ENCODE results near the gene NUP93.

NUP93 gene

DNA sequence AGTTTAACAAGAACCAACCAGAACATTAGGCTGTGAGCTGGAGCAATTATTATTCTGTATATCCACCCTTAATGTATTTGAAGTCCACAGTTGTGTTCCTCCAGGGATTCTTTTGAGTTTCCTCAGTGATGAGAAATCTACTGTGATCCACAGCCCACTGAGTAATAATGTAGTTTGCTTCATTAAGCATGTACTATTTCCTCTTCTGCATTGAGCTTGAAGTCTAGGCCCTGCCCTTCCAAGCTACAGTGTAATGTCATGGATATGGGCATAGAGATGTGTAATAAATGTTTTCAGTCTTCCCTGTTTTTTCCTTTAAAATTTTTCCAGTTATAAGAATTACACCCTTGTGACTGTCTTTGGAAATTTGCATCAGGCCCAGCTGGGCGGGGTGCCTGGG lies 98.7 kb downstream of the NUP93 start:
- H3K27ac Mint-ChIP-seq: no peak overlapping the region
- H3K4me3 Mint-ChIP-seq: no peak overlapping the region
- no peaks in the 10 kb centered on the region for H3K9me3 Mint-ChIP-seq
- no peak for ATAC-seq
- peaks cover 80% of the 10 kb centered on the region for H3K36me3 Mint-ChIP-seq
- peaks cover 6% of the 10 kb centered on the region for H3K4me1 Mint-ChIP-seq
- no peak for DNase-seq (ENCODE audit: low spot score in 2 of 2)

DNA sequence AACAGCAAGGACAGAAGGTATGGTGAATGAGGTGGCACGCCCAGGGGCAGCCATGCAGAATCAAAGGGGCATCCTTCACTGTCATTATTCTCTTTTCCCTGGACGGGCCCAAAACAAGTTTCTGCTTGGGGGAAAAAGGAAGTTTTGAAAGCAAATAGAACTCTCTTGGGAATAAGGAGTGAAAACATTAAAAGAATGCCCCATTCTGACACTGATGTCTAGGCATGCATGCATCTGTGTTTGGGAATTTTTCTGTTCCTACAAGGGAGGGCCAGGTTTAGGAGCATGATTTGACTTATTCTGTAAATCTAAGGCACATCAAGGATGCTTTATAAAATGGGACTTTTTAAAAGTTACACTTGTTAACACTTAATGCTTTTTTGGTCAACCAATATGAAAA lies 100.7 kb downstream of the NUP93 start:
- Mint-ChIP-seq H3K4me3 (no peak overlapping the region), H3K27ac (peak overlapping the region; percentile 53), H3K4me1 (peaks cover 6% of the 10 kb centered on the region), H3K9me3 (no peaks in the 10 kb centered on the region), H3K36me3 (peaks cover 80% of the 10 kb centered on the region)
- no peak for ATAC-seq
- no peak for DNase-seq (ENCODE audit: low spot score in 2 of 2)

DNA sequence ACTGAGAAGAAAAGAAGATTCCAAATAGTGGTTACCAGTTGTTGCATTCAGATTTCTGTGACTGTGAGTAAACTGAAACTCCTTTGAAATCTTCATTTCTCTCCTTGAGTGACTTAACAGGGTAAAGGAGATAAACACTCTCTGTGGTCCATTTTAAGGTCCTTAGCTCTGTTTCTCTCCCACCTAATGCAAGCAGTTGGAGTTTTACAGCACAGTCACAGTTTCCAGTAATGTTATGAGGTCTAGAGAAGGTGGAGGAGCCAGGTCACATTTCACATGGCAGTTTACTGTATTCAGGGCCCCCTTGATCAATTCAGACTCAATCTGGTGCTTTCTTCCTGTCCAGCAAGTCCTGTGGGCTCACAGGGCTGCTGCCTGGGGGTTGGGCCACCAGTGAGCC lies 102.8 kb downstream of the NUP93 start:
- H3K27ac Mint-ChIP-seq: peak overlapping the region; percentile 88
- H3K4me3 Mint-ChIP-seq: no peak overlapping the region
- peak; percentile 59 for ATAC-seq
- peaks cover 80% of the 10 kb centered on the region for H3K36me3 Mint-ChIP-seq
- DNase-seq (ENCODE audit: low spot score in 2 of 2): no peak
- peaks cover 6% of the 10 kb centered on the region for H3K4me1 Mint-ChIP-seq
- no peaks in the 10 kb centered on the region for H3K9me3 Mint-ChIP-seq

DNA sequence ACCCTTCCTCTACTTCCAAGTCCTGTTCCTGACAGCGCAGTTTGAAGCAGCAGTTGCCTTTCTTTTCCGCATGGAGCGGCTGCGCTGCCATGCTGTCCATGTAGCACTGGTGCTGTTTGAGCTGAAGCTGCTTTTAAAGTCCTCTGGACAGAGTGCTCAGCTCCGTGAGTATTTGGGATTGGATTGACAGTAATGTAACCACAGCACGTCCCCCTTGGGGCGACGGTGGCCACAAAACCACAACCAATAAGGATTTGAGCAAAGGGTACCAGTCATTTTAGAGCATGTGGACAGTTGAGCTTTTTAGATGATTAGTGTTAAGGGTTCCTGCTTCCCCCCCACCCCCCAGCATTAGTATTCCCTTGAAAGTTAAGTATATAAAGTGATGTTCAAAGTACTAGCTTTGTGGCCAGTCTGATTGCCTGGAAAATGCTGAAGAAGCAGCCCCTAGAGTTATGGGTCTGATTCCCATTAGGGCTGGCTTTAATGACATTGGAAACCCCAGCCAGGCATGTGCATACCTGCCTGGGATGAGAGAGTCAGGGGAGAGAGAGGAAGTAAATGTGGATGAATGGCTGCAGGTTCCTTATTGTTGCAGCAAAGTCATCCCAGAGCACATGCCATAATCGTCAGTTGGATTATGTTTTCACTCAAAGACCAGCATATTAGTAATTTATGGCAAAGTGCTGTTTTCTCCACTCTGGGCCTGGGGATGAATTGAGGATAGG lies 103.5 kb downstream of the NUP93 start:
- Mint-ChIP-seq H3K9me3 (no peaks in the 10 kb centered on the region), H3K36me3 (peaks cover 80% of the 10 kb centered on the region), H3K4me1 (peaks cover 6% of the 10 kb centered on the region), H3K4me3 (no peak overlapping the region), H3K27ac (peak overlapping the region; percentile 88)
- no peak for DNase-seq (ENCODE audit: low spot score in 2 of 2)
- peak; percentile 74 for ATAC-seq

DNA sequence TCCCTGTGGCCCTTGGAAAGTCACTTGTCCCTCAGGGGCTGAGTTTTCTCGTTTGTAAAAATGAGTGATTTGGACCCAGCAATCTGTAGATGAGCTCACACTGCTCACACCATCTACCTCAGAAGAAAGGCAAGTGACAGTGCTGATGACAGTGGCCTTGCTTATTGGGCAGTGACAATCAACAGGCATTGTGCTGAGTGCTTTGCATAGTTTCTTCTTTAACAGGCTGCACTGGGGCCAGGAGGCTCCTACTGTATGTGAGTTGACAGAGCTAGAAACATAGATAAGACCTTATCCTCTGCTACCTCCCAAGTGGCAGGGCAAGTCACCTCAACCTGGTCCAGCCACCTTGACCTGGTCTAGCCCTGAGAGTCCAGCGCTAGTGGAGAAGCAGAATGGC lies 105.4 kb downstream of the NUP93 start:
- DNase-seq (ENCODE audit: low spot score in 2 of 2): no peak
- ATAC-seq: no peak
- H3K4me1 Mint-ChIP-seq: peaks cover 6% of the 10 kb centered on the region
- no peaks in the 10 kb centered on the region for H3K9me3 Mint-ChIP-seq
- peak overlapping the region; percentile 0 for H3K27ac Mint-ChIP-seq
- H3K4me3 Mint-ChIP-seq: no peak overlapping the region
- peaks cover 90% of the 10 kb centered on the region for H3K36me3 Mint-ChIP-seq

DNA sequence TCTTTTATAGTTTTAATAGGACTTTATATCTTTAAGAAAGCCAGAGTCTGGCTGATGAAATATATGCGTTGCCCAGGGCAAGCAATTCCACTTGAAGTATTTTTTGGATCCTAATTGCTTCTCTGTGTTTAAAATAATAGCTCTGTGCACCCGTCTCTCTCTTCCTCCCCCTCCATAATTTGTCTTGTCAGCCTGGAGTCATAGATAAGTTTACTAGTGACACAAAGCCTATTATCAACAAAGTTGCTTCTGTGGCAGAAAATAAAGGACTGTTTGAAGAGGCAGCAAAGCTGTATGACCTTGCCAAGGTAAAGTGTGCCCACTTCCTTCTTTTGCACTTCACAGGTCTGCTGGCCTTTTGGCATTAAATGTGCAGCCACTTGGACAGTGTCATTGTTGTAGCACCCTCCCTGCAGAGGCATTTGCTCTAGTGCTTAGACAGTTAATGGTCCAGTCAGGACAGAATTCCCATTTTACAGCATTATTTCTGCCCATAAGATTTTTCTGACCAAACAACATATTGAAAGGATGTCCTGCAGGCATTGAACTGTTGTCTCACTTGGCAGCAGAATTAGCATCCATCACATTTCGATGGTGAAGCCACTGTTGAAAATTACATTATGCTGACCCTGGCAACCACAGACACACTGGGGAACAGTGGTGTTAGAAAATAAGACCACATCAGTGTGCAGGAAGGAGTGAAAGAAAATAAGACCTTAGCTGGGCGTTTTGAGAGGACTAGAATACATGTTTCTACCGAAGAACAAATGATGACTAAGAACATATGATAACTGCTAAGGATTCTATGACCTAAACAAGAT lies 106.7 kb downstream of the NUP93 start:
- no peak overlapping the region for H3K4me3 Mint-ChIP-seq
- peaks cover 97% of the 10 kb centered on the region for H3K36me3 Mint-ChIP-seq
- no peak for ATAC-seq
- H3K4me1 Mint-ChIP-seq: peaks cover 6% of the 10 kb centered on the region
- H3K9me3 Mint-ChIP-seq: no peaks in the 10 kb centered on the region
- H3K27ac Mint-ChIP-seq: peak overlapping the region; percentile 0
- no peak for DNase-seq (ENCODE audit: low spot score in 2 of 2)

DNA sequence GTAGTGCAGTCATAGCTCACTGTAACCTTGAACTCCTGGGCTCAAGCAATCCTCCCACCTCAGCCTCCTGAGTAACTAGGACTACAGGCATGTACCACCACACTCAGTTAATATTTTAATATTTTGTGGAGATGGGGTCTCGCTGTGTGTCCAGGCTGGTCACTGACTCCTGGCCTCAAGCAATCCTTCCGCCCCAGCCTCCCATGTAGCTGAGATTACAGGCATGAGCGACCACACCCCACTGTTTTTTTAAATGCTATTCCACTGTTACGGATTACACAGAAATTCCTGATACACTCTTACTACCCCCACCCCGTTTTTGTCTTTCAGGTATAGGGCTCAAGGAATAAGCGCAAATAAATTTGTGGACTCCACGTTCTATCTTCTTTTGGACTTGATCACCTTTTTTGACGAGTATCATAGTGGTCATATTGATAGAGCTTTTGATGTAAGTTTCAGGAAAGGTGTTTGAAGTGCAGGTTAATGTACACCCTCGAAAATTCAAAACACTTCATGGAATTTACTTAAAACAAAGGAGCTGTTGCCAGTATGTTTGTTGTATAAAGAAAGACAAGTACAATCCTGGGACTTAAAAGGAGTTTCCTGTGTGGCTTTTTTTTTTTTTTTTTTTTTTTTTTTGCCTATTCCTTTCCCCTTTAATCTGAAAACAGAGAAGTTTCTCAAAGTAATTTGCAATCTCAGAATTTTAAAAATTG lies 108.9 kb downstream of the NUP93 start:
- DNase-seq (ENCODE audit: low spot score in 2 of 2) (no peak), ATAC-seq (no peak)
- Mint-ChIP-seq H3K4me3 (no peak overlapping the region), H3K4me1 (no peaks in the 10 kb centered on the region), H3K36me3 (peaks cover 100% of the 10 kb centered on the region), H3K9me3 (no peaks in the 10 kb centered on the region), H3K27ac (no peak overlapping the region)

DNA sequence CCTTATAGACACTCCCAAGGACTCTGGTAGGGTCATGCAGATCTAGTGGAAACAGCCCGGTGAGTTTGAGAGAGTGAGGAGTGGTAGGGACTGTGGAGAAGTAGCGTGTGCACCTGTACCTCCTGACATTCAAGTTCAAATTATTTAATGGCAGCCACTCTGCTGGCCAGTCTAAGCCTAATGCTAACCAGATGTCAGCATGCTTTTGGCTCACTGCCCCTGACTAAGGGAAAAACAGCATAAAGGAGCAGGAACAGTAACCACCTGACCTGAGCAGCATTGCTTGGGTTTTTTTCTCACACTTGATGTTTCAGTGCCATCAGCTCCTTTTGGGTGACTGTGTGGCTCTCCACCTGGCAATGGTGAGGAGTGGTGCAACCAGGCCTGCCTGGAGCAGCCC lies 111.3 kb downstream of the NUP93 start:
- Mint-ChIP-seq H3K4me3 (no peak overlapping the region), H3K4me1 (no peaks in the 10 kb centered on the region), H3K9me3 (no peaks in the 10 kb centered on the region), H3K36me3 (peaks cover 100% of the 10 kb centered on the region), H3K27ac (peak overlapping the region; percentile 60)
- ATAC-seq (no peak), DNase-seq (ENCODE audit: low spot score in 2 of 2) (no peak)

DNA sequence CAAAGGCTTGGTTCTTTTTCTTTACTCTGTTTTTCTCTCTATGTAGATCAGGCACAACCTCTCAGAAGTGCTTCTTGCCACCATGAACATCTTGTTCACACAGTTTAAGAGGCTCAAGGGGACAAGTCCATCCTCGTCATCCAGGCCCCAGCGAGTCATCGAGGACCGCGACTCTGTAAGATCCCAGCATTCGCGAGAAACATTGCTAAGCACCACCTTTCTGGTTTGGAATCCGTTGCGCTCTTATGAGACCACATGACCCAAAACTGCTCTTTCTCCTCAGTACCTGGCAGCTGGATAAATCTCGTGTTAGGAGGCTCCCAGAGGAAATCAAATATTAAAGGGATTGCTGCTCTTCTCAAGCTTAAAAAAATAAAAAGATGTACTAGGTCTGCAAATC lies 111.7 kb downstream of the NUP93 start:
- Mint-ChIP-seq H3K27ac (peak overlapping the region; percentile 60), H3K4me1 (peaks cover under 1% of the 10 kb centered on the region), H3K4me3 (no peak overlapping the region), H3K36me3 (peaks cover 95% of the 10 kb centered on the region), H3K9me3 (no peaks in the 10 kb centered on the region)
- DNase-seq (ENCODE audit: low spot score in 2 of 2) (no peak), ATAC-seq (no peak)

DNA sequence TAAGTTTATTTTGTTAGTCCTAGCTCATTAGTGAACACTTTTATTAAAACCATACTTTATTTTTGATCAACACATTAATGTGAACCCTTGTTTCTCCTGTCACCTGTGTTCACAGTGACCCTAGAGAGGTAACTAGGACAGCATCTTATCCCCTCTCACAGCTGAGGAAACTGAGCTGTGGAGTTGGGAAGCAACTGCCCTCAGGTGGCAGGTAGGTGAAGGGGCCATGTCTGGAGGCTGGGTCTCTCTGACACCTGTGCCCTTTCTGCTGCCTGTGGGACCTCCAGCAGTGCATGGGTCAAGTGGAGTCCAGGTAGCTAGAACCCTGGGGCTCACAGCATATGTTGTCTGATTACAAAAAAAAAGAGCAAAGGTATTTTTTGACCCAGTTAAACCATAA lies 112.2 kb downstream of the NUP93 start:
- Mint-ChIP-seq H3K4me3 (no peak overlapping the region), H3K27ac (peak overlapping the region; percentile 60), H3K9me3 (no peaks in the 10 kb centered on the region), H3K4me1 (peaks cover 6% of the 10 kb centered on the region), H3K36me3 (peaks cover 91% of the 10 kb centered on the region)
- ATAC-seq (no peak), DNase-seq (ENCODE audit: low spot score in 2 of 2) (no peak)

DNA sequence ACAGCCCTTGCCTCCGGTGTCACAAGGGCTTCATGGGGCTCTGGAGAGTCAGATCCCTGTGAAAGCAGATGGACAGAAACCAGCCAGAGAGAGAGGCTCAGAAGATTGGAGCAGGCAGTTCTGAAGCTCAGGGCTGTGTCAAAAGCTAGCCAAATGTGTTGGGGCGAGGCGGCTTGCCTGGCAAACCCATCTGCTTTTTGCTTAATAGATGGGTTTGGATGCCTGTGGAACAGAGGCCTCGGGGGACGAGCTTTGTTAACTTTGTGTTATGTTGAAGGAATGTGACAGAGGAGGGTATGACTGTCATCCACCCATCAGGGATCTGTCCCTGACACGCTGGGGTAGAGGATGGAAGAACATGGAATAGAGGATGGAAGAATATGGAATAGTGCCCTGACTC lies 114.1 kb downstream of the NUP93 start:
- Mint-ChIP-seq H3K4me1 (peaks cover 18% of the 10 kb centered on the region), H3K4me3 (no peak overlapping the region), H3K36me3 (peaks cover 71% of the 10 kb centered on the region), H3K9me3 (no peaks in the 10 kb centered on the region), H3K27ac (peak overlapping the region; percentile 15)
- DNase-seq (ENCODE audit: low spot score in 2 of 2): no peak
- ATAC-seq: no peak

DNA sequence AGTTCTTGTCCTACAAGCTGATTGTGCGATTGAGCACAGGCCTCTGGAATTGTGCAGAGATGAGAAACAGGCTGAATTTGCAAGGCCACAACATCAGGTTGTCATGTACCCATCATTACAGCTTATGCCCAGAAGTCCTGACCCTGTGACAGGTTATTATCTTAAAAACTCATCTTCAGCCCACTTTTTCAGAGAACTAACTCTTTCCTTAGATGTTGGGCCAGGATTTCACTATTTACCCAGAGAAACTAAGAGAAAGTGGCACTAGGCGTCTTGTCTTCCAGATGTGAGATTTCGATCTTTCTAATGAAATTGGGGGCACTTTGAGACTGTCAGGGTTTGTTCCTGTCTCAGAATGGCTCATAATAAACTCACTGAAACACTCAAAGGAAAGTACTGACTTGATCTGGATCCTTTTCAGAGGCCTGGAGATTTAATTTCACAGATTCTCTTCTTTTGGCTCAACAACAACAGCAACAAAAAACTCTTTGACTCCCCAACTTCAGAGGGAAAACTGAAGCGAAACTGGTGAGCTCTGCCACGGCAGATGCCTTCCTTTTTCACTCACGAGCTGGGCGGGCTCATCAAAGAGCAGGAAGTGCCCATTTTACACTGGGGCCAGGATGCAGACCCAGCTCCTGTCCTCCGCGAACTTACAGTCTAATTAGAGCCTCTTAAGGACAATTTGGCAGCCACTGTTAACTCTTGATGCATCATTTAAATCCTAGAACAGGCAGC lies 117.4 kb downstream of the NUP93 start:
- no peaks in the 10 kb centered on the region for H3K9me3 Mint-ChIP-seq
- peak; percentile 68 for ATAC-seq
- peak overlapping the region; percentile 25 for H3K4me3 Mint-ChIP-seq
- peaks cover 39% of the 10 kb centered on the region for H3K36me3 Mint-ChIP-seq
- peaks cover 18% of the 10 kb centered on the region for H3K4me1 Mint-ChIP-seq
- no peak for DNase-seq (ENCODE audit: low spot score in 2 of 2)
- peak overlapping the region; percentile 7 for H3K27ac Mint-ChIP-seq

DNA sequence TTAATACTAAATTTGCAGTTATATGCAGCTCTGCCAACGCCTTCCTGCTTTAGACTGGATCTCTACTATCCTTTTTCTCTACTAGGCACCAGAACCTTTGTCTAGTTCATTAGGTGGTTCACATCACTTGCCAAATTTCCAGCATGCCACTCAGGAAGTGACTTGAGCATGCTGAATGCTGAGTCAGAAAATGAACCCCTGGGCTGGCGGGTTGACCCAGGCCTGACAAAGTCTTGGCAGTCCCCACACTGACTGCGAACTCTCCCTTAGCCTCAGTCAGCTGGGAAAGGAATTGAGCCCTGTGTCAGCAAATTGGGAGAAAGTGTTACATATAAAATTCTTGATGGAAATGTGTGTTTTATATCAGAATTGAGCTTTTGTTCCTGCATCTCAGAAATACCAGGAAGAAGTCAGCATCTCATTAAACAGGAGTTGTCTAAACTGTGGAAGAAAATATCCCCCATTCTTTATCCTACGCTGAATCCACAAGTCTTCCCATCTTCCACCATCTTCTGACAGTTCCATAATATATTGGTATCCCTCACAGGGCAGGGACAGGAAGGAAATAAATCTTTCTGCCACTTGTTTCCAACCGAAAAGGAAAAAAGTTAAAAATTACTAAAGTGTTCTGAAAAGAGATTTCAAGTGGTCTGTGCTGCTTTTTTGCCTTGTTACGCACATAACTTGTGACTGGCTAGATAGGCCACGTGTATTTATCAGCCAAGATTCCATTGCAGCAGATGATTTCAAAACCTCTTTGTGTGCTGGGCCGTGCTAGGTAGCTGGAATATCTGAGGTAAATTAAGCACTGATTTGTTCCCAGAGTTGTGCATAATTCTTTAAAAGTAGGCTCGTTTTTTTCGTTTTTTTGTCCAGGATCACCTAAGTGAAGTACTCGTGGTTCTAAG lies 118.4 kb downstream of the NUP93 start:
- Mint-ChIP-seq H3K9me3 (no peaks in the 10 kb centered on the region), H3K27ac (peak overlapping the region; percentile 7), H3K4me3 (peak overlapping the region; percentile 25), H3K36me3 (peaks cover 29% of the 10 kb centered on the region), H3K4me1 (peaks cover 18% of the 10 kb centered on the region)
- DNase-seq (ENCODE audit: low spot score in 2 of 2) (no peak), ATAC-seq (peak; percentile 76)

DNA sequence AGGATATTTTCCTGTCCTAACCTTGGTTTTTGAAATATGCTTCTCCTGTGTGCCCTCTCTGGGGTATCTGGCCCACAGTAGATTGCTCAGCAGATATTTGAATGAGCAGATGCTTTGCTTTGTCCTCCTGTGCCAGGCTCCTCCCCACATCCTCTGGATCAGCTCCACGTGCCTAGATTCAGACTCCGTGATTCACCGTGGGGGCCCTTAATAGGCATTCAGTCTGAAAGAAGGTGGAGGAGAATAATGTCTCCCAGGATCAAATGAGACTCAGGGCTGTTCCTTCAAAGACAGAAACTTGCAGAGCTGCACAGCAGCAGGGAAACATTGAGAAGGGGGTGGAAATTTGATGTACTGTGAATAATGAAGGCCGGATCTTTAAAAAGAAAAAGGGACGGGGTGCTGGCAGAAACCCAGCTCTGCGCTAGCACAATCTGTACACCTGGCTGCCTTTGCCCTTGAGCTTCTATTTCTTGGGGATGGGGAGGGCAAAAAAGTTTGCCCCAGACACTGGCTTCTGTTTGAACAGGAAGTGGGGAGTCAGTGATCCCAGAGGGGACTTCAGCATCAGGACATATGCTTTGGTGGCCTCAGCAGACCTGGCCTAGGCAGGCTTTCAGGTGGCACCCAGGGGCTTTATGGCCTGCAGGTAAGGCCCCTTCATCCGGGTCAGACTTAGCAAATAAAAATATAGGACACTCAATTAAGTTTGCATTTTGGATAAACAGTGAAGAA lies 119.2 kb downstream of the NUP93 start:
- peak overlapping the region; percentile 72 for H3K27ac Mint-ChIP-seq
- peaks cover 18% of the 10 kb centered on the region for H3K4me1 Mint-ChIP-seq

More for the DNA sequence above, 119.2 kb downstream of the NUP93 start:
- ATAC-seq: no peak
- Mint-ChIP-seq H3K9me3 (no peaks in the 10 kb centered on the region), H3K36me3 (peaks cover 21% of the 10 kb centered on the region), H3K4me3 (no peak overlapping the region)
- no peak for DNase-seq (ENCODE audit: low spot score in 2 of 2)

All from stimulated activated effector memory CD8-positive, alpha-beta T cell treated with anti-CD3 and anti-CD28 coated beads, Interleukin-12 subunit alpha, Interleukin-12 subunit beta, amount 100 ng/mL, for 72 hours (primary cell).